CD4-positive, alpha-beta T cell treated with Interleukin-4 for 1 hour (primary cell): ENCODE results near the gene ZNRF3.
"Not testable (repeated sequence)": the region's sequence is repeated elsewhere in the genome, so short reads cannot be mapped to it uniquely, and the experiment has no call there.

Source experiments
- DNase-seq, 2 donors: peaks; one replicate each; pipeline ENCODE4 v3.0.0-alpha.2; 2020 to 2022

Gene ZNRF3

DNA sequence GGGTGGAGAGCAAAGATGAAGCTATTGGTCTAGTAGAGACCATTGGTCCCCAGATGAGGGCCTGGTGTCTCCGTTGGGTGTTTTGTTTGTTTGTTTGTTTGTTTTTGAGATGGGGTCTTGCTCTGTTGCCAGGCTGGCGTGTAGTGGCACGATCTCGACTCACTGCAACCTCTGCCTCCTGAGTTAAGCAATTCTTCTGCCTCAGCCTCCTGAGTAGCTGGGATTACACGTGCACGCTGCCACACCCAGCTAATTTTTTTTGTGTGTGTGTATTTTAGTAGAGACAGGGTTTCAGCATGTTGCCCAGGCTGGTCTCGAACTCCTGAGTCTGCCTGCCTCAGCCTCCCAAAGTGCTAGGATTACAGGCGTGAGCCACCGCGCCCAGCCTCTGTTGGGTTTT is 25.4 kb downstream of the ZNRF3 start:
- not testable (repeated sequence) for DNase-seq

DNA sequence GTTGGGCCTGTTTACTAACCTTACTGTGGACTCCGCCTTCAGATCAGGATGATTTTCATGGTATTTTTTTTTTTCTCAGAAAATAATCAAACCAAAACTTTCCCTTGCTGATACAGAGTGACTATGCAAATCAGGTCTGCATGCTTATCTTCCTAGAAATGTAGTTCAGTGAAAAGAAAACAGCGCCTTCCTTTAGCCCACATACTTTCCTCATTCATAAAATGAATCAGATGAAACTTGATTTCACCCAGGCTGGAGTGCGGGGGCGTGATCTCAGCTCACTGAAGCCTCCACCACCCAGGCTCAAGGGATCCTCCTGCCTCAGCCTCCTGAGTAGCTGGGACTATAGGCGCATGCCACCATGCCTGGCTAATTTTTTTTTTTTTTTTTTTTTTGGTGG is 26.0 kb downstream of the ZNRF3 start:
- DNase-seq: no peak

- no peak for DNase-seq
Measured at GRCh38 chr22:28910569-28911303, 27.4 kb downstream of the ZNRF3 start.

- no peak for DNase-seq
Measured at GRCh38 chr22:28911304-28911690, 27.9 kb downstream of the ZNRF3 start.

- no peak for DNase-seq
Measured at GRCh38 chr22:28911777-28912669, 28.7 kb downstream of the ZNRF3 start.

- DNase-seq: no peak
Measured at GRCh38 chr22:28914201-28914600, 30.8 kb downstream of the ZNRF3 start.

DNA sequence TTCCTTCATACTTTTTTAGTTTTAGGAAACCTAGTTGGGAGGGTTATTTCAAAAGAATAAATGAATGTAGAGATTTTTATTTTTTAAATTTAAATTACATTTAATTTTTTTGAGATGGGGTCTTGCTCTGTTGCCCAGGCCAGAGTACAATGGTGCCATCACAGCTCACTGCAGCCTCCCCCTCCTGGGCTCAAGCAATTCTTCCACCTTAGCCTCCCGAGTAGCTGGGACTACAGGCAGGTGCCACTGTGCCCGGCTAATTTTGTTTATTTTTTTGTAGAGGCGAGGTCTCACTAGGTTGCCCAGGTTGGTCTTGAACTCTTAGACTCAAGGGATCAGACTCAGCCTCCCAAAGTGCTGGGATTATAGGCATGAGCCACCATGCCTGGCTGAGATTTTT is 32.6 kb downstream of the ZNRF3 start:
- no peak for DNase-seq

GRCh38 chr22:28917747-28918549 is 34.6 kb downstream of the ZNRF3 start:
- no peak for DNase-seq

- DNase-seq: no peak
Measured at GRCh38 chr22:28918550-28919271, 35.3 kb downstream of the ZNRF3 start.

GRCh38 chr22:28920757-28921584 is 37.6 kb downstream of the ZNRF3 start:
- DNase-seq: no peak

DNA sequence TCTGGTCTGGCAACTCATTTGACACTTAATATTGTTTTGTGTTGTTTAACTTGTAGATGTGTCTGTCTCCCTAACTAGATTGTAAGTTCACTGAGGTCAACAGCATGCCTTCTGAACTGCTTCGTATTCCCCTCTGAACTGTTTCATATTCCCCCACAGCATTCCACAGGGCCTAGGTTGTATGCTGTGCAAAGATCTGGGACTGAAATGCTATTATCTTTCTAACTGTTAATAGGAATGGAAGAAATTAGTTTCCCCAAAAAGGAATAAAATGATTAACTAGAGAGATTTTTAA is 38.2 kb downstream of the ZNRF3 start:
- DNase-seq: no peak

GRCh38 chr22:28922540-28923244 is 39.3 kb downstream of the ZNRF3 start:
- no peak for DNase-seq

GRCh38 chr22:28923826-28924732 is 40.7 kb downstream of the ZNRF3 start:
- no peak for DNase-seq

DNA sequence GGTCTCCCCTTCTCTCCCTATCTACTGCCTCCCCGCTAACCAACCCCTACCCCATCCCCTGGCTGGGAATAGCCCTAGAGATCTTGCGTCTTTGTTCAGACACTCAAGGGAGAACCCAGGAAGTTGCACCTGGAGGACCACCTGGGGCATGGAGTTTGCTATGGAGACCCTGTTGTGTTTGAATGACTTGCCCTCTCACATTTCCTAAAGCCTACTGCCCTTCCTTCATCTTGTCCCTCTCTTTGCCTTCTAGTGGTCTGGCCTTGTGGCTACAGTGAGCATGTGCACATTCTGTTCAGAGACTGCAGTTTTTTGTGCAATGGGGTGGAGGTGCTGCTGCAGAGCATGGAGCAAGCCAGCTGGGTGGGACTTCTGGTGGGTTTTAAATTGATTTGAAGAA is 42.5 kb downstream of the ZNRF3 start:
- no peak for DNase-seq

DNA sequence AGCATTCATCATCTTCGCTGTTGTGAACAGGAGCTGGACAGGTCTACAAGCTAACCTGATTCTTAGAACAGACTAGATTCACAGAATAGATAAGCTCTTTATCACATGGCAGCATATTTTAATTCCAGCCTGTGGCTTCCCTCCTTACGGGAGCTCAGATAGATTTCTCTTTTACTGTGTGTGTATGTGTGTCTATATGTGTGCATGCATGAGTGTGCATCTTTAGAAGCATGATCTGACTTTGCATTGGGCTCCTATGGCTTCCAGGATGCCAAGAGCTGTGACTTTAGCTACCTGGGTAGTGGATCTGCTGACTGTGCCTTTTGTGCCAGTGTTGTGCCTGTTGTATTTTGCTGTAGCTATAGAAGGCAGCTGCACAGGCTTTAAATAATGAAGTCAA is 44.3 kb downstream of the ZNRF3 start:
- no peak for DNase-seq

DNA sequence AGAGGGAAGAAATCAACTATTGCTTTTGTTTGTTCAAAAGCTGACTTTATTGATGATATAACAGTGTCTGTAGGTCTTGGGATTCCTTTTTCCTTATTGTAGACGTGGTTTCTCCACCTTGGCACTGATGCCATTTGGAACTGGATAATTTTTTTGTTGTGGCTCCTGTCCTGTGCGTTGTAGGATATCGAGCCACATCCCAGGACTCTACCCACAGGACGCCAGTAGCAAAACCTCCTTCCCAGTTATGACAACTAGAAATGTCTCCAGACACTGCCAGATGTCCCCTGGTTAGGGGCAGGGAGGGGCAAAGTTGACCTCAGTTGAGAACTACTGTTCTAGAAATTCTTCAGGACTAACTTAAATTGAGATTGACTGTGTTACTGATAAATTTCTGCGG is 45.8 kb downstream of the ZNRF3 start:
- DNase-seq: no peak

GRCh38 chr22:28930357-28931007 is 47.1 kb downstream of the ZNRF3 start:
- no peak for DNase-seq

DNA sequence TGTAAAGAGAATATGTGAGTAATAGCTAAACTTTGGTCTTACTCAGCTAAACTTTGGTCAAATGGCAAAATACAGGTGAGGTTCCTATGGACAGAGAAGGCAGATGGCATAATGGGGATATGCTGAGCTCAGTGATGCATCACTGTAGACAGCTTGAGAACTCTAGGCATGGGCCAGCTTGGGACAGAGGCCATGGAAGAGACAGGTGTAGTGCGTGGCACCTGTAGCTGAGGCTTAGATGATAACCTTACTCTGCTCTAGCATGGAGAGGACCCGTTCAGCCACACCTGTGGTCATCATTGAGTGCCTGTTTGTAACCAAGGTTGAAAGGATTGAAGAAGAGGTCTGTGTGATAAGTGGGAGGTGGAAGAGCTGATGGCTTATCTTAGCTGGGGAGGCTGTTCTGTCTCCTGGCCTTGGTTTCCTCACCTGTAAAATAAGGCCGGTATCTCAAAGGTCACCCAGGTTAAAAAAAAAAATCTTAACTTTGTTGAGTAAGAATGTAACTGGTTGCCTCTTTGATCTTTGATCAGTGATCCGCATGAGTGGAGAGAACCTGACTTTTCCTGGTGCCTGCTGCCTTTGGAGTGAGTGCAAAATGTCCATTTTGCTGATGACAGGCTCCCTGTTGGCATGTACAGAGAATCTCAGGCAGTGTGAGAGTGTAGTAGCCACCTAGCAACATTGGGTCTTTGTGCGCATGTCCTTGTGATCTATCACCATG is 48.6 kb downstream of the ZNRF3 start:
- DNase-seq: no peak

DNA sequence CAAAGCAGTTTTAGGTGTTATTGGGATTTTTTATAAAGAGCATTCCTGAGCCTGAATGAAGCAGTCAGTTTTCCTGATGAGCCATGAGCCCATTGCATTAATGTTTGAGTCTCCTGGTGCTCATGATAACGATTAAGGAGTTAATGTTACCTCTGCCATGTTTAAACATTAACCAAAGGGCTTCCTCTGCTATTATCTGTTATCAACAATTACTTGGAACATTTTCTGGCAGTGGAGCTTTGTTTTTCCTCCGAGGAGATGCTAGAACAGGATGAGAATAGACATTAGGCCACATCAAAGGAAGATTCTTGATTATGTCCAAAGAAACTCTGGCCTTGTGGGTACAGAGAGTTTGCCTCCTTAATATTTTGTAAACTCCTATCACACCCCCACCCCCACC is 49.9 kb downstream of the ZNRF3 start:
- no peak for DNase-seq
